ENCODE results near the gene ZNF79.

Gene ZNF79

DNA sequence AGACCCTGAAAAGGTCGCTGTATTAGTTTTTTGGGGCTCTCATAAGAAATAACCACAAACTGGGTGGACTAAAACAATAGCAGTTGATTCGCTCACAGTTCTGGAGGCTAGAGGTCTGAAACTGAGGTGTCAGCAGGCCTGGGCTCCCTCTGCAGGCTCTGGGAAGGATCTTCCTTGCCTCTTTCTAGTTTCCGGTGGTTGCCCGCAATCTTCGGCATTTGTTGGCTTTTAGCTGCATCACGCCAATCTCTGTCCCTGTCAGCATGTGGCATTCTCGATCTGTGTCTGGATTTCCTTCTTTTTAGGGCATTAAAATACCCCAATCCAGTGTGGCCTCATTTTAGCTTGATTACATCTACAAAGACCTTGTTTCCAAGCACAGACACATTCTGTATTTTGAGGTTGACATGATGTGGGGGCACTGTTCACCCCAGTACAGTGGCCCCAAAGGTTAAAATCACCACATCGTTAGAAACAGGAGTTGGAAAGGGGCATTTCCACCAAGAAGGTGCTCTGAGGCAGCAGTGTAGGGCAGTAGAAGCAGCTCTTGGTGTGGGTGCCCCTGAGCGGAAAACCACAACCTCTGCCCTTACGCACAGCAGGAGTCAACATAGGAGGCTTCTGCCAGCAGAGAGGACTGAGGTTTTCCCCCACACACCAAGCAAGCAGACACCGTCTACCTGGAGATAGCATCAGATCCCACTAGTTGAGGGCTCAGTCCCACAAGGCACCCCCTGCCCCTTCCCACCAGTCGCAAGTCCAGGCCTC is 13.5 kb downstream of the ZNF79 start:
- TF ChIP-seq, protein P1, sequence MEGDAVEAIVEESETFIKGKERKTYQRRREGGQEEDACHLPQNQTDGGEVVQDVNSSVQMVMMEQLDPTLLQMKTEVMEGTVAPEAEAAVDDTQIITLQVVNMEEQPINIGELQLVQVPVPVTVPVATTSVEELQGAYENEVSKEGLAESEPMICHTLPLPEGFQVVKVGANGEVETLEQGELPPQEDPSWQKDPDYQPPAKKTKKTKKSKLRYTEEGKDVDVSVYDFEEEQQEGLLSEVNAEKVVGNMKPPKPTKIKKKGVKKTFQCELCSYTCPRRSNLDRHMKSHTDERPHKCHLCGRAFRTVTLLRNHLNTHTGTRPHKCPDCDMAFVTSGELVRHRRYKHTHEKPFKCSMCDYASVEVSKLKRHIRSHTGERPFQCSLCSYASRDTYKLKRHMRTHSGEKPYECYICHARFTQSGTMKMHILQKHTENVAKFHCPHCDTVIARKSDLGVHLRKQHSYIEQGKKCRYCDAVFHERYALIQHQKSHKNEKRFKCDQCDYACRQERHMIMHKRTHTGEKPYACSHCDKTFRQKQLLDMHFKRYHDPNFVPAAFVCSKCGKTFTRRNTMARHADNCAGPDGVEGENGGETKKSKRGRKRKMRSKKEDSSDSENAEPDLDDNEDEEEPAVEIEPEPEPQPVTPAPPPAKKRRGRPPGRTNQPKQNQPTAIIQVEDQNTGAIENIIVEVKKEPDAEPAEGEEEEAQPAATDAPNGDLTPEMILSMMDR (IDR thresholded peaks at IDR 0.05; ENCODE audit: borderline replicate concordance, control extremely low read depth, extremely low read depth, insufficient read depth, missing control alignments): no peak
- in situ Hi-C loops (cut with MboI; ENCODE audit: low sequenced_read_pairs, unreplicated experiment): no loop called here
- no peak for DNase-seq (ENCODE audit: low spot score)

DNA sequence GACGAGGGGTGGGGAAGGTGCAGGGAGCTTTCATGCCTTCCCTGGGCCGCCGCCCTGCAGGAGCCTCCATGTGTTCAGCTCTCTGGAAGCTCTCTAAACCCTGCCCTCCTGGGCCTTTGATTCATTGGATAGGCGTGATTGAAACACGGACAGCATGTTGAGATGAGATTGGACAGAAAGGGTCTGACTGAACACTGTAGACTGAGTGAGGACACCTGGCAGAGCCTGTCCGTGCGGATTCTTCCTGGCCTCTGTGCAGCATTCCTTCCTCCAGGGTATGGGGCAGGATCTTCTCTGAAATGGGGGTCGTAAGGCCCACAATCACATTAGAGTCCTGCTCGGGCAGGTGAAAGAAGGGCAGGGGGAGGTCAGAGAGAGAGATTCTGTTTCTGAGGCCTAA is 14.2 kb downstream of the ZNF79 start:
- DNase-seq (ENCODE audit: low spot score): no peak
- in situ Hi-C loops (cut with MboI; ENCODE audit: low sequenced_read_pairs, unreplicated experiment): no loop called here
- TF ChIP-seq, protein P1 (IDR thresholded peaks at IDR 0.05; ENCODE audit: borderline replicate concordance, control extremely low read depth, extremely low read depth, insufficient read depth, missing control alignments): no peak

DNA sequence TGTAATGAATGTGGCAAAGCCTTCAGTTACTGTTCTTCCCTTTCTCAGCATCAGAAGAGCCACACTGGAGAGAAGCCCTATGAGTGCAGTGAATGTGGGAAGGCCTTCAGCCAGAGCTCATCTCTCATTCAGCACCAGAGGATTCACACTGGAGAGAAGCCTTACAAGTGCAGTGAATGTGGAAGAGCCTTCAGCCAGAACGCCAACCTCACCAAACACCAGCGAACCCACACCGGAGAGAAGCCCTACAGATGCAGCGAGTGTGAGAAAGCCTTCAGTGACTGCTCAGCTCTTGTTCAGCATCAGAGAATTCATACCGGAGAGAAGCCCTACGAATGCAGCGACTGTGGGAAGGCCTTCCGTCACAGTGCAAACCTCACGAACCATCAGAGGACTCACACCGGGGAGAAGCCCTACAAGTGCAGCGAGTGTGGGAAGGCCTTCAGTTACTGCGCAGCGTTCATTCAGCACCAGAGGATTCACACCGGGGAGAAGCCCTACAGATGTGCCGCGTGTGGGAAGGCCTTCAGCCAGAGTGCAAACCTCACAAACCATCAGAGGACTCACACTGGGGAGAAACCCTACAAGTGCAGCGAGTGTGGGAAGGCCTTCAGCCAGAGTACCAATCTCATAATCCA is 20.2 kb downstream of the ZNF79 start:
- DNase-seq (ENCODE audit: low spot score): no peak
- TF ChIP-seq, protein P1 (IDR thresholded peaks at IDR 0.05; ENCODE audit: borderline replicate concordance, control extremely low read depth, extremely low read depth, insufficient read depth, missing control alignments): no peak
- in situ Hi-C loops (cut with MboI; ENCODE audit: low sequenced_read_pairs, unreplicated experiment): no loop called here

DNA sequence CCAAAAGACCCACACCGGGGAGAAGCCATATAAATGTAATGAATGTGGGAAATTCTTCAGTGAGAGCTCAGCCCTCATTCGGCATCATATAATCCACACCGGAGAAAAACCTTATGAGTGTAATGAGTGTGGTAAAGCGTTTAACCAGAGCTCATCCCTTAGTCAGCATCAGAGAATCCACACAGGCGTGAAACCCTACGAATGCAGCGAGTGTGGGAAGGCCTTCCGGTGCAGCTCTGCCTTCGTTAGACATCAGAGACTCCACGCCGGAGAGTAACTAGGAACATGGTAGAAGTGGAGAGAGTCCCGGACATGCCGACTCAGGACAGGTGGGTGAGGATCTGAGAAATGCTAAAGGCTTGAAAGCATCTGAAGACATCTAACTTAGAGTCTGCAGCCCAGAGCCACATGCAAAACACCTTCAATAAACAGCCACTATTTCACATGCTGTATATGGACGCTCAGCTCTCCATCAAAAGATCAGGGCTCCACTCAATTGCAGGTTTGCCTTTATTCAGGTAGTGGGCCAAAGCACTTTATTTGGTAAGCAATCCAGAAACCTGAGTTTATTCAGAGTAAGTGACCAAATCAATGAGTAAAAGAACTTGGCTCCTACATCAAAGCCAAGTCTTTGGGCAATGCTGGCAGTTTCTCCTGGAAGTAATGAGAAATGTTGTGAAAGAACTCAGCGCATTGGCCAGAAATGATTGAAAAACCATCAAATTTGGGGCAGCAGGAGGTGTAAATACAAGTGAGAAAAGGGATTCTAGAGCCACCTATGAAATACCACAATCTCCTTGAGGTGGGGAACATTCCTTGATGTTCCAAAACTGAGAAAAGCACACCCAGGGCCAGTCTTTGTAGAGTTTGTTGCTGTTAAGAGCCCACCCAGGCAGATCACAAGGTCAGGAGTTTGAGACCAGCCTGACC is 21.0 kb downstream of the ZNF79 start:
- no peak for DNase-seq (ENCODE audit: low spot score)

DNA sequence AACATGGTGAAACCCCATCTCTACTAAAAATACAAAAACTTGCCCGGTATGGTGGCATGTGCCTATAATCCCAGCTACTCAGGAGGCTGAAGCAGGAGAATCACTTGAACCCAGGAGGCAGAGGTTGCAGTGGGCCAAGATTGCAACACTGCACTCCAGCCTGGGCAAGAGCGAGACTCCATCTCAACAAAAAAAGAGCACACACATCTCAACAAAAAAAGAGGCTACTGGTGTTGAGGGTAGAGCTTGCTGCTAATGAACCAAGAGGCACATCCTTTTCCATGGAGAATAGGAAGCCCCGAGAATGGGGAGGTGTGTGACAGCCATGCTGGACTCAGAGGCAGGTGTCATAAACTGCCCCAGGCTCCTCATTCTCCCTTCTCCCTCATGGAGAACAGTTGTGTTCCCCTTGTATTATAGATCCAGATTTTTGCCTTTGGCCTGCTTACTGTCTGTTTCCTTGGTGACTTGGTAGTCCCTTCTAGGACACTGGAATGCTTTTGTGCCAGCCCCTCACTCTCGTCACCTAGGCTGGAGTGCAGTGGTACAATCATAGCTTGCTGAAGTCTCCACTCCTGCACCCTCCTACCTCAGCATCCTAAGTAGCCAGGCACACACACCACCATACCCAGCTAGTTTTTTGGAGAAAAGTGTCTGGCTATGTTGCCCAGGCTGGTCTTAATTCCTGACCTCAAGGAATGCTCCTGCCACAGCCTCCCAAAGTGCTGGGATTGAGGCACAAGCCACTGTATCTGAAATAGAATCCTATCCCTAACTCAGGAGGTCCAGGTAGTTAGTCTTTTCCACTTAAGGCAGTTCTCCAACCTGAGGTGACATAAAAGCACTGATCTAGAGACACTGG is 21.9 kb downstream of the ZNF79 start:
- TF ChIP-seq, protein P1 (IDR thresholded peaks at IDR 0.05; ENCODE audit: borderline replicate concordance, control extremely low read depth, extremely low read depth, insufficient read depth, missing control alignments): no peak
- in situ Hi-C loops (cut with MboI; ENCODE audit: low sequenced_read_pairs, unreplicated experiment): no loop called here
- DNase-seq (ENCODE audit: low spot score): no peak

More for the DNA sequence above, 21.0 kb downstream of the ZNF79 start:
- TF ChIP-seq, protein P1 (IDR thresholded peaks at IDR 0.05; ENCODE audit: borderline replicate concordance, control extremely low read depth, extremely low read depth, insufficient read depth, missing control alignments): no peak
- in situ Hi-C loops (cut with MboI; ENCODE audit: low sequenced_read_pairs, unreplicated experiment): no loop called here
